Measurements from ENCODE around the gene EMC9. TPM values are rescaled to one million over a fixed set of nuclear protein-coding genes. Genes with fewer than 3 reads are reported as not detected.

The EMC9 gene
- polyA plus RNA-seq, 1 experiment, result 13.3 TPM

GRCh38 chr14:24188251-24189058, 47.1 kb upstream of the EMC9 start, which contains the start of gene IPO4:
IPO4 (minus strand) TSS chr14:24188816; CDS start chr14:24188787, 29 bp downstream.
- Histone ChIP-seq H3K27me3 (ENCODE audit: control insufficient read depth, insufficient read depth, low read length) (no peaks in the 10 kb centered on the region), H3K4me3 (ENCODE audit: low read depth, low read length) (peak within 1 kb of the TSS; percentile 70), H3K36me3 (ENCODE audit: control insufficient read depth, insufficient read depth, low read length) (peaks cover 32% of the 10 kb centered on the region)
- no peak for TF ChIP-seq CTCF (IDR thresholded peaks at IDR 0.05; ENCODE audit: insufficient read depth, low read depth, low read length)
- CTCF ChIA-PET, result interaction anchor here (0.7 to 2.7 kb wide), 6 partner anchors 9 to 145 kb away, joined by 3 to 18 read pairs (median 4); partner anchors contain the start of genes EMC9, IRF9 and PSME1
- POLR2A ChIA-PET, result no interaction called here
- DNase-seq (ENCODE audit: low read depth), result peak; percentile 79

GRCh38 chr14:24187539-24187915, 46.1 kb upstream of the EMC9 start:
- DNase-seq (ENCODE audit: low read depth), result no peak
- Histone ChIP-seq H3K27me3 (ENCODE audit: control insufficient read depth, insufficient read depth, low read length) (no peaks in the 10 kb centered on the region), H3K4me3 (ENCODE audit: low read depth, low read length) (peak overlapping the region; percentile 70; the same call in 1 of the 2 replicates), H3K36me3 (ENCODE audit: control insufficient read depth, insufficient read depth, low read length) (peaks cover 34% of the 10 kb centered on the region)
- ChIA-PET CTCF (interaction anchor here (1.0 to 2.7 kb wide), 3 partner anchors 26 to 129 kb away, joined by 4 to 18 read pairs (median 5); partner anchors contain the start of genes EMC9 and IRF9), POLR2A (no interaction called here)
- TF ChIP-seq CTCF (IDR thresholded peaks at IDR 0.05; ENCODE audit: insufficient read depth, low read depth, low read length), result no peak

- H3K36me3 ChIP-seq (ENCODE audit: control insufficient read depth, insufficient read depth, low read length), result peaks cover 35% of the 10 kb centered on the region
- ChIA-PET POLR2A (no interaction called here), CTCF (interaction anchor here (1.0 to 2.7 kb wide), 2 partner anchors 26 to 129 kb away, joined by 4 to 18 read pairs; partner anchors contain the start of gene IRF9)
- no peak for DNase-seq (ENCODE audit: low read depth)
- no peaks in the 10 kb centered on the region for H3K27me3 ChIP-seq (ENCODE audit: control insufficient read depth, insufficient read depth, low read length)
- TF ChIP-seq CTCF (IDR thresholded peaks at IDR 0.05; ENCODE audit: insufficient read depth, low read depth, low read length), result no peak
- no peak overlapping the region for H3K4me3 ChIP-seq (ENCODE audit: low read depth, low read length)
Observed at GRCh38 chr14:24186831-24187538, 45.6 kb upstream of the EMC9 start.

GRCh38 chr14:24185741-24186140, 44.4 kb upstream of the EMC9 start:
- Histone ChIP-seq H3K36me3 (ENCODE audit: control insufficient read depth, insufficient read depth, low read length) (peaks cover 42% of the 10 kb centered on the region), H3K27me3 (ENCODE audit: control insufficient read depth, insufficient read depth, low read length) (no peaks in the 10 kb centered on the region), H3K4me3 (ENCODE audit: low read depth, low read length) (no peak overlapping the region)
- no peak for DNase-seq (ENCODE audit: low read depth)
- ChIA-PET CTCF (interaction anchor here (1.2 to 1.6 kb wide), 3 partner anchors 25 to 128 kb away, joined by 3 to 4 read pairs (median 4); partner anchors contain the start of gene IRF9), POLR2A (no interaction called here)
- TF ChIP-seq CTCF (IDR thresholded peaks at IDR 0.05; ENCODE audit: insufficient read depth, low read depth, low read length), result no peak

GRCh38 chr14:24185026-24185425, 43.6 kb upstream of the EMC9 start:
- CTCF ChIA-PET, result interaction anchor here (1.2 to 1.6 kb wide), 3 partner anchors 24 to 127 kb away, joined by 3 to 4 read pairs (median 4); partner anchors contain the start of gene IRF9
- no peak overlapping the region for H3K4me3 ChIP-seq (ENCODE audit: low read depth, low read length)

More at GRCh38 chr14:24185026-24185425, 43.6 kb upstream of the EMC9 start:
- no peak for TF ChIP-seq CTCF (IDR thresholded peaks at IDR 0.05; ENCODE audit: insufficient read depth, low read depth, low read length)
- POLR2A ChIA-PET, result no interaction called here
- Histone ChIP-seq H3K27me3 (ENCODE audit: control insufficient read depth, insufficient read depth, low read length) (no peaks in the 10 kb centered on the region), H3K36me3 (ENCODE audit: control insufficient read depth, insufficient read depth, low read length) (peaks cover 44% of the 10 kb centered on the region)
- DNase-seq (ENCODE audit: low read depth), result no peak

Measured in BJ (cell line).